B cell (primary cell): Measurements from ENCODE around the gene GRIK2.

Experiments used
- EZH2 ChIP-seq: IDR thresholded peaks from 2 replicates; pipeline ENCODE4 v1.6.1; 2012; ENCODE audit warnings: borderline replicate concordance, low read depth, mild to moderate bottlenecking, moderate library complexity, low read length; ENCODE audit not compliant: insufficient read depth, poor library complexity, severe bottlenecking
- TF ChIP-seq, protein P1 (sequence below): fragments of 200-600 bp; IDR thresholded peaks from one replicate; pipeline ENCODE4 v1.8.0; 2022; ENCODE audit warnings: antibody characterized with exemption, mild to moderate bottlenecking

DNA sequence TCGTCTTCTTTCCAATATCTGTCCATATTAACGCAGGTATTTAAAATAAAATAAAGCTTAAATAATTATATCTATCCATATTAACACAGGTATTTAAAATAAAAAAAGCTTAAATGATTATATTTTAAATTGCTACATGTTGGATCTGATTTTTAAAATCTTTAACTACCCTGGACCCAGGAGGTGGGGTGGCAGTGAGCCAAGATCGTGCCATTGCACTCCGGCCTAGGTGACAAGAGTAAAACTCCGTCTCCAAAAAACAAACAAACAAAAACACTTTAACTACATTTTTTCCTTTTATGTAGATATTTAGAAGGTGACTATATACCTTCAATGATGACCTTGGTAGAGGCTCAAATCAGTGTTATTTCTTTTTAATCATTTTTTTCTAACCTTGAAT, 211.9 kb downstream of the GRIK2 start:
- TF ChIP-seq, protein P1, sequence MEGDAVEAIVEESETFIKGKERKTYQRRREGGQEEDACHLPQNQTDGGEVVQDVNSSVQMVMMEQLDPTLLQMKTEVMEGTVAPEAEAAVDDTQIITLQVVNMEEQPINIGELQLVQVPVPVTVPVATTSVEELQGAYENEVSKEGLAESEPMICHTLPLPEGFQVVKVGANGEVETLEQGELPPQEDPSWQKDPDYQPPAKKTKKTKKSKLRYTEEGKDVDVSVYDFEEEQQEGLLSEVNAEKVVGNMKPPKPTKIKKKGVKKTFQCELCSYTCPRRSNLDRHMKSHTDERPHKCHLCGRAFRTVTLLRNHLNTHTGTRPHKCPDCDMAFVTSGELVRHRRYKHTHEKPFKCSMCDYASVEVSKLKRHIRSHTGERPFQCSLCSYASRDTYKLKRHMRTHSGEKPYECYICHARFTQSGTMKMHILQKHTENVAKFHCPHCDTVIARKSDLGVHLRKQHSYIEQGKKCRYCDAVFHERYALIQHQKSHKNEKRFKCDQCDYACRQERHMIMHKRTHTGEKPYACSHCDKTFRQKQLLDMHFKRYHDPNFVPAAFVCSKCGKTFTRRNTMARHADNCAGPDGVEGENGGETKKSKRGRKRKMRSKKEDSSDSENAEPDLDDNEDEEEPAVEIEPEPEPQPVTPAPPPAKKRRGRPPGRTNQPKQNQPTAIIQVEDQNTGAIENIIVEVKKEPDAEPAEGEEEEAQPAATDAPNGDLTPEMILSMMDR, result no peak
- TF ChIP-seq EZH2, result no peak
